Skin of body (tissue), 2 donors: ENCODE results near the gene EML6. TPM values are rescaled to one million over a fixed set of nuclear protein-coding genes. Genes with fewer than 3 reads are reported as not detected.

Source experiments
- DNase-seq: peaks from one replicate; lab custom pipeline; 2025; lab: John Stamatoyannopoulos, UW
- total RNA-seq: library from RNA; depleted of rRNA; stranded (reverse); fragments of >200 nt; gene quantifications from one replicate; pipeline ENCODE4 v1.2.3, GENCODE V29; 2014

EML6 gene
- total RNA-seq, 1 donor from 2014 or later: 2.6 TPM

DNA sequence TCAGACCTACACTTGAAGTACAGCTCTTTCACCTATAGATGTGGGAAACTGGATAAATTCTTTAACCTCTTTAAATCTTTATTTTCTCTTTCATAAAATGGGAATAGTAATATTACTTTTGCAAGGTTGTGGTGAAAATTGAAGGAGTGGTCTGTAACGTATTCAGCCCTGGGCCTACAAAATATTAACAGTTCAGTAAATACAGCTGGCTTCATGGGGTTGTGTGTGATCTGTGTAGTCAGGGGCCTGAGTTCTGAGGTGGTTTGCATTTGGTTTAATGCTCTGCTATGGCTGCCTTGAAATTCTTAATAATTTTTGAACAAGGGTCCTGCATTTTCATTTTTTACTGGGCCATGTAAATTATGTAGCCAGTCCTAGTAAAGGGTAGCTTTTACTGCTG is 16.8 kb upstream of the EML6 start:
- no peak for DNase-seq

GRCh38 chr2:54708584-54709335 is 14.7 kb upstream of the EML6 start:
- DNase-seq: no peak

GRCh38 chr2:54709336-54709809 is 14.1 kb upstream of the EML6 start:
- DNase-seq: no peak

DNA sequence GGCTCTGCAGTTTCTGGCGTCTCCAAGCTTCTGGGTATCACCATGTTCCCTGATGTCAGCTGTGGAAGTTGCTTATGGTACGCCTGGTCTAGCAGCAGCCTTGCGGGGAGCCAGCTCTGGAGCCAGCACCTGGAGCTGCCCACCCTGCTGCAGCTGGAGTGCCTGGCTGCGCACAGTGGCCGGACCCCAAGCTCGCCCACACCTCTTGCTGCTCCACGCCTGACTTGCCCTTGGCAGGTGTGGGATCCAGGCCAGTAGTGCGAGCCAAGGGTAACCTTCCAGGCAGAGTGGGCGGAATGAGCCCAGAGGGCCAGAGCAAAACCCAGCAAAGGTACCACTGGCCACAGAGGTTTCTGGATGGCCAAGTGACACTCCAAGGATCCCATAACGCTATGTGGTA is 13.2 kb upstream of the EML6 start:
- DNase-seq: no peak

DNA sequence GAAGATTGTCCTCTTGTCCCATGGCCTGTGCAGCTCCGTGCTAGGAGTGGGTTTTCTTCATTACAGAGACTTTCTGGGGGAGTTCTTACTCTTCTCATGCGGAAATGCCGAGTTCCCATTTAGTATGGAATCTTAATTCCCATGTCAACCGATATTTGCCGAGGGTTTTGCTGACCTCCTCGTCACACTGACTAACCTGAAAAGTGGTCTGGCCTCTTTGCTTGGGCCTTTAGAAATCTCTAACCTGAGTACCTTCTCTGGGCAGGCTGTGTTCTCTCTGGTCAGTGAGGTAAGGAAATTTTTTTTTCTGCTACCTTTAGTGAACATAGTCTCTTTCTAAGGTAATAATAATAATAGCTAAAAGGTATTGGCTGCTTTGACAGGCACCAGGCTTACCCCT is 10.9 kb upstream of the EML6 start:
- DNase-seq: no peak

DNA sequence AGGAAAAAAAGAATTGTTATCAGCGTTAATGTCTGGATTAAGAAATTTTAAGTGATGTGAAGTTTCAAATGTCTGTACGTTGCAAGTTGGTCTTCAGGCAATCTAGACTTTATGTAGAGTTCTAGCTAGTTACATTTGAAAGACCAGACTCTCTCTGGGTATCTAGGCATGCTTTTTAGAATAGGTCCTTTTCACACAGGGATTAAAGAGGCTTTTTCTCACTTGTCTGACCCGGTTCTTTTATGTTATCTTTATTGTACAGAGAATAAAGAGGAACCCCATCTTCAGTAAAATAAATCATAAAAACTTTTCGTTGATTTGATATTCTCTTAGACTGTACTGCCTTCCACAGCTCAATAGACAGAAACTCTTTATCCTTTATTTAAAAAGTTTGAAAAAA is 8.5 kb upstream of the EML6 start:
- no peak for DNase-seq

DNA sequence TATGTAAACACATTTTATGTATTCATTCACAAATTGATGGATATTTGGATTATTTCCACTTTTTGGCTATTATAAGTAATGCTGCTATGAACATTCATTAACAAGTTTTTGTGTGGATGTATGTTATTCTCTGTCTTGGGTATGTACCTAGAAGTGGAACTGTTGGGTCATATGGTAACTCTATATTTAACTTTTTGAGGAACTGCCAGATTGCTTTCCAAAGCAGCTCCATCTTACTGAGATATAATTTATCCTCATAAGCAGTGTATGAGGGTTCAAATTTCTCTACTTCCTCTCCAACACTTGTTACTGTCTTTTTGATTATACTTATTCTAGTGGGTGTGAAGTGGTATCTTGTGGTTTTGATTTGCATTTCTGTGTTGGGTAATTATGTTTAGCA is 7.1 kb upstream of the EML6 start:
- DNase-seq: no peak

DNA sequence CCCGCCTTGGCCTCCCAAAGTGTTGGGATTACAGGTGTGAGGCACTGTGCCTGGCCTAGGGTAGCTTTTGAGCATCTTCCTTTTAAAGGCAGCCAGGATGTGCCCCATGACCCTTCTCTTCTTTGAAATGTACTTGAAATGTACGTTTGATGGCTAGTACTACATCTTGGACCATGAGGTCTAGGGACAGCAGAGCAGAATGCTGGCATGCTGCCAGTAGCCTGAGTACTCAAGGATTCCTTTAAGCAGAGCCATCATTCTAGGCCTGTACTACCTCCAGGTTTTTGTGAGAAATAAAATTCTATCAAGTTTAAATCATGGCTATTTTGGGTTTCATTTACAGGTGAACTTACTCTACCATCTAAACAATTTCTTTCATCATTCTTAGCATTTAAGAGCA is 2.9 kb upstream of the EML6 start:
- no peak for DNase-seq

- no peak for DNase-seq
Measured at GRCh38 chr2:54722641-54723040, 821 bp upstream of the EML6 start.

DNA sequence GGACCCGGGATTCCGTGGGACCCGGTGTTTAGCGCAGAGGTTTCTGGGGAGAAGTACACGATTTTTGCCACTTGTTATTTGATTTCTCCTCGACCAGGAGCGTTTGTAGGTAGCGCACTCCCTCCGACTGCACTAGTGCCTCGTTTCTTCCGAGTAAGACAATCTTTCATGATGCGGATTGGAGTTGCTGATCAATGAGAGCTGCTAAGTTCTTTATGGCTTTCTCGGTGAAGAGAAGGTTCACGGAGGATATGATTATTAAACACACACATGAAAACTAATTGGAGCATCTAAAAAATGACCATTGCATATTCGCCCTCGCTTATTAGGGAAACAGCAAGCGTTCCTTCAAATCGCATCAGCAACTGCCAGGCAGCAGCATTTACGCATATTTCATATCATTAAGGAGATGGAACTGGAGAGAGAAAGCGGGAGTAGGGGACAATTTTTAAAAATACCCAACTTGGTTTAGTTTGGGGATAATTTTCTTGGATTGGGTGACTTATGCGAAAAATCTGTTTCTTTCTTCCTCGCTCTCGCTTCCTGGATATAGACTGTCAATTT is 616 bp downstream of the EML6 start:
- peak; percentile 20 for DNase-seq

DNA sequence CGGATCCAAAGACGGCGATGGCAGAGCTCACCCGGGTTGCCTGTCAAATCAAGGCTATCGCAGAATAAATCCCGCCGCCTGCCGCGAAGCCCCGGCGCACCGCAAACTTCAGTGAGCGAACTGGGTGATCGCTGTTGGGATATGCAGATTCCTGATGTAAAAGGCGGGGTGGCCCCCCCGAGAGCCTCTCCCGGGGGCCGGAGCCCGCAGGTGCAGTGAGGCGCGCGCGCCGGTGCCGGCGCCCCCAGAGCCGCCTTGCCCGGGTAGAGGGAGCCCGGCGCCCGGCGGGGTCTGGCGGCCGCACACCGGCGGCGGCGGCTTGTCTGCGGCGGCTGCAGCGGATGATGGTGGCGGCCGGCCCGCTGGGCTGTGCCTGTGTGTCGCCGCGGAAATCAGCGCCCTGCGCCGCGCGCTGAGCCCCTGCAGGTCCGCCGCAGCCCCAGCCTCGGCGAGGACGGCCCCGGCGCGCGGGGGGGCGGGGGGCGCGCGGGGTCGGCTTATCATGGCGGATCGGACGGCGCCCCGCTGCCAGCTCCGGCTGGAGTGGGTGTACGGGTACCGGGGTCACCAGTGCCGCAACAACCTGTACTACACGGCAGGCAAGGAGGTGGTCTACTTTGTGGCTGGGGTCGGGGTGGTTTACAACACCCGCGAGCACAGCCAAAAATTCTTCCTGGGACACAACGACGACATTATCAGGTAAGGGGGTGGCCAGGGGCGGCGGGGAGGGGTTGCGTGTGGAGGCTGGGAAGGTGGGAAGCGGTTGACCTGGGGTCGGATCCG is 1.3 kb downstream of the EML6 start:
- no peak for DNase-seq

DNA sequence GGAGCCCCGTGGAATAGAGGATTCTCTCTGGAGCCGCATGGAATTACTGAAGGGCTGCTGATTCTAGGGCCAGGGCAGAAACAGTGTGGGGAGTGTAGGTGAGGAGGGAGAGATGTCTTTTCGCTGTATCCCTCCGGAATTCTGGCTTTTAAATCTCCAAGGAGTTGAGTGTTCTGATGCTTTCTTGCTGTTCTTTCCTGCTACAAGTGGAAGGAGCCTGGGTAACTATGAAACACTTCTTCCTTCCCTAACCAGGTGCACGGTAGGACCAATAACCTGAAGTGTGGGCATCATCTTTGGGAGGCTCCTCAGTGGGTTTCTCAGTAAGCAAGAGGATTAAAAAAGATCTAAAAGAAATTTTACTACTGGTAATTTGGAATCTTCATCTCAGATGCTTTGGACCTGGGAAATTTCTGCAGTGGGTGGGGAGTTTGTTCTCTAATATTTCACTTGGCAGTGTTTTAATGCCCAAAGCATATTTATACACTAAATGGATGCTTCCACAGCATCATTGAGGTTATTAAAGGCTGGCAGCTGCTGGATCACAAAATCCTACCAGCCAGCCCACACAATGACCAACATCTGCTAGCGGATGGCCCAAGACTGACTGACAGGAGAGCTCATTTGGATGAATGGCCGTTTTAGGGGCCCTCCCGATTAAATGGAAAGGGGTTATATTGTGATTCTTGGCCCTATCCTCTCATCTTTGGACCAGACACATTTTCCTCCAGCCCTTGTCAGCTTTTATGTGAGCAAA is 2.1 kb downstream of the EML6 start:
- no peak for DNase-seq

DNA sequence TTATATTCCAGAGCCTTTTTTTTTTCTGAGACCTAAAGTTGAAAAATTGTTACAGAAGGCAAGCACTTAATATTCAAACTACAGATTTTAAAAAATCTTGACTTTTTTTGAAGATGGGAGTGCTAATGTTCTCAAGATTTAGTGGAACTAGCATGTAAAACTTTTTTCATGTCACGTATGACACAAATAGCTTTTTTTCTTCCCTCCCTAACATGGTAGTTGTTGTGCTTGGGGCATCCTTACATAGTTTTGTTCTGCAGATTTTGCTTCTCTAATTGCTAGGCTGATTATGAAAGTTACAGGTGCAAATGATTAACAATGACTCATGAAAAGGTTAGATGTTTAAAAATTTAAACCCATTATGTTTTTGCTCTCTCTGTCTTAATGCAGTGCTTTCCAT is 3.0 kb downstream of the EML6 start:
- DNase-seq: no peak

DNA sequence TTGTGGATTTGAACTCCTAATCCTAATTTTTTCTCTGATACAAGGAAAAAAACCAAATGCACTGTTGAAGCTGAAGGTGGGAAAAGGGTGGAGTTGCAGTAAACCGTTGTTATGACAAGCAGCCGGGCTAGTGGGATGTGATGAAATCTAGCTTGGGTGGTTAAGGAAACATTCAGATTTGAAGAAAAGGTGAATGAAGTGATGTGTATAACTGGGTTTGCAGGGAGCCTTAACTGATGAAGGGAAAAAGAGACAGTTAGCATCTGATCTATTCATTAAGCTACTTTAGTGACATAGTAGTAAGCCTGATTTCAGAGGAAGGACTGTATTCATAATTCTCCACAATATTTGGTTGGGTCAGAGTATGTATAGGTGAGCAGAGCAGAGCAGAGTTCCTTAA is 3.5 kb downstream of the EML6 start:
- no peak for DNase-seq

- DNase-seq: no peak
Measured at GRCh38 chr2:54728669-54729120, 5.2 kb downstream of the EML6 start.

GRCh38 chr2:54735636-54736035 is 12.2 kb downstream of the EML6 start:
- DNase-seq: no peak

DNA sequence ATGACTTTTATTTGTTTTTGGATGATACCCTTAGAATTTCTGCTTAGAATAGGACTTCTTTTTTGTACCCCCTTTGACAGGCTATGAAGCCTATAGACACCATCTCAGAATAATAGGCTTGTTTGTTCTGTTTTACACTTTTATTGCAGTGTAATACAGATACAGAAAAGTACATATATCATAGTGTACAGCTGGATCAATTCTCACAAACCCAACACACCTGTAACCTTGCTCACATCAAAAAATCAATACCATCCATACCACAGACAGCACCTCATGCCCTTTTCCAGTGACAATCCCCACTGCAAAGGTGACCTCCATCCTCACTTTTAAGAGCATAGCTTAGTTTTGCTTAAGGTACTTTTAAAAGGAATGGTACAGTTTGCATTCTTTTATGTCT is 14.8 kb downstream of the EML6 start:
- DNase-seq: no peak

DNA sequence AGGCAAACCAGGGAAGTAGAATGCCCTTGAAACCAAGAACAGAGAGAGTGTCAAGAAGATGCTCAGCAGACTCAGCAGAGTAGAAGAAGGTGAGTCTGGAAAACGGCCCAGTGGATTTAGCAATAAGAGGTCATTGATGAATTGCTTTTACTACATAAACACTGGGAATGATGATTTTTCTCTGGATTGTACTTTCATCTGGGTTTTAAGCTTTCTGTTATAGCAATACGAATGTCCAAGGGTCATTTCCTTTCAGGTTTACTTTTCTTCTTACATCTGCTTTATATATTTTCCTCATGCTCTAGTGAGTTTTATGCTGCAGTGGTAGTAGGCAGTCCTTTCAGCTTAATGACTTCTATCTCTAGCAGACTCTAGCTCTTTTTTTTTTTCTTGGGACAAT is 16.9 kb downstream of the EML6 start:
- DNase-seq: no peak

DNA sequence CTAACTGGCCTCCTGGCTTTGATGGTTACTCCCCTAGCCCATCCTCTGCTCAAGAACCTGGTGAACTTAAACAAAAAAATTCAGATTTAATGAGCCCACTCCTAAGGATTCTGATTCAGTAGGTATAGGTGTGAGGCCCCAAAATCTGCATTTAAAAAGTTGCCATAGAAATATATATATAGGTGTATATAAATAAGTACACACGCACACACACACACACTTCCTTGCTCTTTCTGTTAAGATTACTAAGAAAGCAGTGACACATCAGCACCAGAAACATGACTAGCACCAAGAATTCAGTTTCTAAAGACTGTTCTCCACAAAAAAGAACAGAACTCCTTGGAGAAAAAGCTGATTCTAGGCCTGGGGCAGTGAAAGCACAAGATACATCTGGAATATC is 17.8 kb downstream of the EML6 start:
- no peak for DNase-seq

DNA sequence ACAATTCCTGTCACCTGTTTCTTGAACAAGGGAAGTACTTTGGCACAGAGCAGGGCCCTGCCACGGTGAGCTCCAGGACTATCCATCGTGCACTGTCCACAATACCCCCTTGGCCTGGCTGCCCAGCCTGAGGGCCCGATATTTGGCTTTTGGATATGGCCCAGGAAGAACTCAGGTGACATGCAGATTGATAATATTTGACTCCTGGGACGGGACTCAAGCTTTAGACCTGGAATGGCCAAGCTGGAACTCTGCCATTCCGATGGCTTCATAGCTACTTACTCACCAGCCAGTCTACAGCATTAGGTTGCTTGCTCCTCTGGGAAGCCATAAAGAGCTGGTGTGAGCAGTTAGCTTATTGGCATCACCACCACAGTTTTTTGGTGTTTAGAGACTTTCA is 26.6 kb downstream of the EML6 start:
- DNase-seq: no peak

GRCh38 chr2:54752439-54752838 is 29.0 kb downstream of the EML6 start:
- DNase-seq: no peak
